CD4-positive, alpha-beta memory T cell (primary cell): ENCODE data around the gene TTYH1. TPM values are rescaled to one million over a fixed set of nuclear protein-coding genes. Genes with fewer than 3 reads are reported as not detected.
A peak's percentile ranks its signal among the peaks of the same experiment; 100 is the strongest.

Experiments used
- CTCF ChIA-PET: fragments of 350-600 bp; sonication (Branson Sonifier 250); formaldehyde crosslinking; loops from one replicate; lab custom pipeline; 2021; ENCODE audit warnings: inconsistent platforms; ENCODE audit not compliant: partially characterized antibody; lab: Charles Lee
- POLR2A ChIA-PET: fragments of 350-600 bp; sonication (Branson Sonifier 250); formaldehyde crosslinking; loops from one replicate; lab custom pipeline; 2021; ENCODE audit not compliant: partially characterized antibody; lab: Charles Lee
- DNase-seq, 5 donors: peaks; one replicate each; pipeline versions ENCODE4 v3.0.0 to v3.0.0-alpha.2; 2020 to 2022; ENCODE audit warnings: mixed read lengths in 1 of 5
- H3K27ac ChIP-seq: one replicate; pipeline ENCODE4 v1.7.0; 2013; ENCODE audit warnings: low read depth, low read length
- H3K27me3 ChIP-seq: 2 replicates; pipeline ENCODE4 v1.7.0; 2013; ENCODE audit warnings: mild to moderate bottlenecking, low read length, moderate library complexity; ENCODE audit not compliant: insufficient read depth
- H3K36me3 ChIP-seq: 2 replicates; pipeline ENCODE4 v1.7.0; 2013; ENCODE audit warnings: mild to moderate bottlenecking, low read length, moderate library complexity; ENCODE audit not compliant: insufficient read depth
- H3K4me1 ChIP-seq: 2 replicates; pipeline ENCODE4 v1.7.0; 2013; ENCODE audit warnings: mild to moderate bottlenecking, low read length, moderate library complexity; ENCODE audit not compliant: insufficient read depth
- H3K4me3 ChIP-seq, 2 donors: one replicate each; pipeline ENCODE4 v1.7.0; 2013; ENCODE audit warnings: low read length in 2 of 2, mild to moderate bottlenecking in 1 of 2
- H3K9me3 ChIP-seq, 2 donors: one replicate each; pipeline ENCODE4 v1.7.0; 2013; ENCODE audit warnings: low read length in 2 of 2, control low read depth in 1 of 2; ENCODE audit not compliant: control insufficient read depth in 1 of 2
- H3K27ac Mint-ChIP-seq, 7 donors: one replicate each; pipeline ENCODE4 v1.8.0; 2020 to 2021; ENCODE audit warnings: mixed read lengths in 7 of 7, mild to moderate bottlenecking in 6 of 7, inconsistent platforms in 3 of 7, moderate library complexity in 3 of 7
- H3K27me3 Mint-ChIP-seq, 2 donors: one replicate each; pipeline ENCODE4 v1.8.0; 2020 to 2021; ENCODE audit warnings: mixed read lengths in 2 of 2
- H3K36me3 Mint-ChIP-seq, 2 donors: one replicate each; pipeline ENCODE4 v1.8.0; 2020 to 2021; ENCODE audit warnings: mixed read lengths in 2 of 2, inconsistent platforms in 1 of 2, mild to moderate bottlenecking in 1 of 2
- H3K4me1 Mint-ChIP-seq, 4 donors: one replicate each; pipeline ENCODE4 v1.8.0; 2020 to 2021; ENCODE audit warnings: mixed read lengths in 4 of 4, mild to moderate bottlenecking in 1 of 4
- H3K4me3 Mint-ChIP-seq, 8 donors: one replicate each; pipeline ENCODE4 v1.8.0; 2020 to 2021; ENCODE audit warnings: mixed read lengths in 8 of 8, mild to moderate bottlenecking in 7 of 8, moderate library complexity in 6 of 8, inconsistent platforms in 3 of 8
- H3K9me3 Mint-ChIP-seq, 8 donors: one replicate each; pipeline ENCODE4 v1.8.0; 2020 to 2021; ENCODE audit warnings: mixed read lengths in 8 of 8, mild to moderate bottlenecking in 5 of 8, inconsistent platforms in 3 of 8, moderate library complexity in 1 of 8
- intact Hi-C: fragments of 100-400 bp; cut with micrococcal nuclease; formaldehyde crosslinking; loops from one replicate; pipeline ENCODE4 v1.15.1; 2023
- polyA plus RNA-seq, 2 donors: library from polyadenylated mRNA; unstranded; fragments of 300-500 nt; fragmentation: Illumina TruSeq; gene quantifications; one replicate each; pipeline ENCODE4 v1.2.3, GENCODE V29; 2021
- total RNA-seq, 2 experiments: library from RNA; stranded (reverse); gene quantifications; one replicate each; pipeline ENCODE4 v1.2.3, GENCODE V29; 2021

The TTYH1 gene
- total and polyA plus RNA-seq, 4 experiments from 2014 or later, result 0.29 TPM; not detected in 3

DNA sequence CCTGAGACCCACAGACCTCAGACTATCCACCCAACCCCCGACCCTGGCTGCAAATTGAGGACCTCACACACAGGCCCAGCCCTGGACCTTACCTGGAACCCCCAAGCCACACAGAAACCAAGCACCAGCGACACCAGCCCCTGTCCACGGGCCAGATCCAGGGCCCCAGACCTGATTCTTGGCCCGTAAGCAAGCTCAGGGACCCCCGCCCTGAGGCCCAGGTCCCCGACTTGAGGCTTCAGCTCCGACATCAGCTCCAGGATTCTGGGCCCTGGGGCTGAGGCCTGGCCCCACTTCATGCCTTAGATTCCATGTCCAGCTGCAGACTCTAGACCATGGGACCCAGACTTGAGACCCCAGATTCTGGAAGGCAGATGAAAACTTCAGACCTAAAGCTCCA lies 6.3 kb downstream of the TTYH1 start:
- peaks cover 10 to 21% (median 11%) of the 10 kb centered on the region in 4 donors for H3K4me1 Mint-ChIP-seq
- intact Hi-C loops, result no loop called here
- H3K27ac Mint-ChIP-seq, result peak overlapping the region in 1 of 7 donors; percentile 45
- H3K36me3 Mint-ChIP-seq, result no peaks in the 10 kb centered on the region
- Histone ChIP-seq H3K4me1 (peaks cover 12% of the 10 kb centered on the region), H3K27ac (no peak overlapping the region), H3K4me3 (no peak overlapping the region), H3K27me3 (peaks cover 6% of the 10 kb centered on the region), H3K9me3 (no peaks in the 10 kb centered on the region), H3K36me3 (no peaks in the 10 kb centered on the region)
- peaks cover 19 to 43% of the 10 kb centered on the region in 2 donors for H3K27me3 Mint-ChIP-seq
- H3K4me3 Mint-ChIP-seq, result no peak overlapping the region
- ChIA-PET CTCF (no interaction called here), POLR2A (no interaction called here)
- H3K9me3 Mint-ChIP-seq, result peaks cover 0 to 5% (median 0%) of the 10 kb centered on the region in 8 donors
- no peak for DNase-seq

DNA sequence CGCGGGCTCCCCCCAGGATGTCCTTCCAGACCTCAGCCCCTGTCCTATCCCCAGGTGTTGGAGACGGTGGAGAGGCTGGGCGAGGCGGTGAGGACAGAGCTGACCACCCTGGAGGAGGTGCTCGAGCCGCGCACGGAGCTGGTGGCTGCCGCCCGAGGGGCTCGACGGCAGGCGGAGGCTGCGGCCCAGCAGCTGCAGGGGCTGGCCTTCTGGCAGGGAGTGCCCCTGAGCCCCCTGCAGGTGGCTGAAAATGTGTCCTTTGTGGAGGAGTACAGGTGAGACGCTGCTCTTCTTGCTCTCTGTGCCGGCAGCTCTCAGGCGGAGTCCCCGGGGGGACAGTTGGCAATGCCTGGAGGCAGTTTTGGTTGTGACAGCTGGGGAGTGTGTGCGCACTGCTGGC lies 6.9 kb downstream of the TTYH1 start:
- Mint-ChIP-seq H3K27ac (no peak overlapping the region), H3K27me3 (peaks cover 20 to 44% of the 10 kb centered on the region in 2 donors), H3K9me3 (peaks cover 0 to 3% (median 0%) of the 10 kb centered on the region in 8 donors), H3K4me1 (peaks cover 7 to 18% (median 10%) of the 10 kb centered on the region in 4 donors), H3K36me3 (no peaks in the 10 kb centered on the region), H3K4me3 (no peak overlapping the region)
- no peak for DNase-seq
- ChIA-PET CTCF (no interaction called here), POLR2A (no interaction called here)
- intact Hi-C loops, result no loop called here
- Histone ChIP-seq H3K36me3 (no peaks in the 10 kb centered on the region), H3K27ac (no peak overlapping the region), H3K27me3 (peaks cover 7% of the 10 kb centered on the region), H3K9me3 (no peaks in the 10 kb centered on the region), H3K4me1 (peaks cover 12% of the 10 kb centered on the region), H3K4me3 (no peak overlapping the region)

DNA sequence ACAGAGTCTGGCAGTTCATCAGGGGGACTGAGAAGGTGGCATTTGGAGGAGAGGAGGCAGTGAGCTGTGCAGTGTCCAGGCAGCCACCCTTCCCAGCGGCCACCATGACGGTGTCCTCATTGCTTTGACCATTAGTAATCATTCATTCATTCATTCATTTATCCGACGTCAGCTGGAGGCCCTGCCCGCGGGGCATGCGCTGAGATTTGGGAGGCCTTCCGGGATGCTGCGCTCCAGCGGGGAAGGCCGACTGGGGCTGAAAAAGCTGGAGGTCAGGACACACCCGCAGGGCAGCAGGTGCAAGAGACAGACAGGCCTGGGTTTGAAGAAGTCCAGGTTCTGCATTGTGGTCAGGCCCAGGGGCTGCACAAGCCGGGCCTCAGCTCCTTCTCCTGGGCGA lies 8.9 kb downstream of the TTYH1 start:
- POLR2A ChIA-PET, result no interaction called here
- H3K36me3 Mint-ChIP-seq, result no peaks in the 10 kb centered on the region
- Histone ChIP-seq H3K4me1 (no peaks in the 10 kb centered on the region), H3K4me3 (no peak overlapping the region), H3K9me3 (no peaks in the 10 kb centered on the region), H3K36me3 (no peaks in the 10 kb centered on the region), H3K27me3 (peaks cover 13% of the 10 kb centered on the region), H3K27ac (no peak overlapping the region)
- H3K27ac Mint-ChIP-seq, result no peak overlapping the region
- H3K27me3 Mint-ChIP-seq, result peaks cover 10 to 34% of the 10 kb centered on the region in 2 donors
- no peak overlapping the region for H3K4me3 Mint-ChIP-seq
- DNase-seq, result no peak
- intact Hi-C loops, result no loop called here
- CTCF ChIA-PET, result no interaction called here
- no peaks in the 10 kb centered on the region for H3K9me3 Mint-ChIP-seq
- peaks cover 0 to 4% (median 0%) of the 10 kb centered on the region in 4 donors for H3K4me1 Mint-ChIP-seq

DNA sequence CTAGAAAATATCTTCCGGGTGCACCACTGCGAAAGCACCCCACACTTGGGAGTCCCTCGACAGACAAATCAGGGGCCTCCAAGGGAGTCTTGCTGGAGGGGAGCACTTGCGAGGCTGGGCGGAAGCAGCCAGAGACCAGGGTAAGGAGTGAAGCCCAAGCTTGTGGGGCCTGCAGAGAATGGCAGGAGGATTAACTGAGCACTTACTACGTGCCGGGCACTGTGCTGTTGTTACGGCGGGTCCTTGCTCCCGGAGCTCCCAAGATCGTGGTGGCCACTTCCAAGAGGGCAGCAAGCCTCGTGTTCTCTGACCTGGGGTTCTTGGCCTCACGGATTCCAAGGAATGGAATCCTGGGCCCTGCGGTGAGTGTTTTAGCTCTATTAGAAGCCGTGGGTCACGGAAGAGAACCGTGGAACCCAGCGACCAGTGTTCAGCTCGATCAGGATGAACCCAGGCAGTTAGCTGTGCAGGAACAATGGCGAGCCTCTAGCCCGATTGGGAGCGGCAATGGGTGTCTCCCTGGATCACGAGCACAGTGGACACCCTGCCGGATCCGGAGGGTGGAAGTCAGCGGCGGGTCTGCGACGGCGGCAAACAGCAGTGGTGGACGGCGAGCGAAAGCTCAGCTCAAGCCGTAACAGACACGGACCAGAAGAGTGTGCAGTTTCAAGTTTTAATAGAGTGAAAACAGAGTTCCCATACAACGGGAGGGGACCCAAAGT lies 9.6 kb downstream of the TTYH1 start:
- Histone ChIP-seq H3K27me3 (peaks cover 13% of the 10 kb centered on the region), H3K4me1 (no peaks in the 10 kb centered on the region), H3K27ac (no peak overlapping the region), H3K4me3 (no peak overlapping the region), H3K9me3 (no peaks in the 10 kb centered on the region), H3K36me3 (no peaks in the 10 kb centered on the region)
- intact Hi-C loops, result no loop called here
- ChIA-PET CTCF (no interaction called here), POLR2A (no interaction called here)
- no peaks in the 10 kb centered on the region for H3K9me3 Mint-ChIP-seq
- H3K27ac Mint-ChIP-seq, result no peak overlapping the region
- no peaks in the 10 kb centered on the region for H3K4me1 Mint-ChIP-seq
- H3K4me3 Mint-ChIP-seq, result no peak overlapping the region
- DNase-seq, result no peak
- no peaks in the 10 kb centered on the region for H3K36me3 Mint-ChIP-seq
- peaks cover 7 to 31% of the 10 kb centered on the region in 2 donors for H3K27me3 Mint-ChIP-seq

DNA sequence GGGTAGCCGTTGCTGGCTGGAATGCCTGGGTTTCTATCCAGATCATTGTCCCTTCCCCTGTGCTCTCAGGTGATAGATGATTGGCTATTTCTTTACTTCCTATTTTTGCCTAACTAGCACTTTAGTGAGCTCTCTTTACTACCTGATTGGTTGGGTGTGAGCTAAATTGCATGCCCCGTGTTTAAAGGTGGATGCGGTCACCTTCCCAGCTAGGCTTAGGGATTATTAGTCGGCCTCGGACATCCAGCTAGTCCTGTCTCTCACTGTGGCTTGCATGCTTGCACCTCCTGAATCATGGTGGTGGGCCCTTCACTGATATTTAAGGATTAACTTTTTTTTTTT lies 10.1 kb downstream of the TTYH1 start:
- Mint-ChIP-seq H3K36me3 (no peaks in the 10 kb centered on the region), H3K4me1 (no peaks in the 10 kb centered on the region), H3K9me3 (no peaks in the 10 kb centered on the region), H3K27me3 (peaks cover 7 to 30% of the 10 kb centered on the region in 2 donors), H3K4me3 (no peak overlapping the region), H3K27ac (peak overlapping the region in 1 of 7 donors; percentile 17)
- H3K27ac ChIP-seq, result no peak overlapping the region
- H3K4me1 ChIP-seq, result peaks cover 5% of the 10 kb centered on the region
- CTCF ChIA-PET, result no interaction called here
- no peak for DNase-seq
- peaks cover 13% of the 10 kb centered on the region for H3K27me3 ChIP-seq
- POLR2A ChIA-PET, result no interaction called here
- no peak overlapping the region for H3K4me3 ChIP-seq
- no peaks in the 10 kb centered on the region for H3K9me3 ChIP-seq
- intact Hi-C loops, result no loop called here
- no peaks in the 10 kb centered on the region for H3K36me3 ChIP-seq

DNA sequence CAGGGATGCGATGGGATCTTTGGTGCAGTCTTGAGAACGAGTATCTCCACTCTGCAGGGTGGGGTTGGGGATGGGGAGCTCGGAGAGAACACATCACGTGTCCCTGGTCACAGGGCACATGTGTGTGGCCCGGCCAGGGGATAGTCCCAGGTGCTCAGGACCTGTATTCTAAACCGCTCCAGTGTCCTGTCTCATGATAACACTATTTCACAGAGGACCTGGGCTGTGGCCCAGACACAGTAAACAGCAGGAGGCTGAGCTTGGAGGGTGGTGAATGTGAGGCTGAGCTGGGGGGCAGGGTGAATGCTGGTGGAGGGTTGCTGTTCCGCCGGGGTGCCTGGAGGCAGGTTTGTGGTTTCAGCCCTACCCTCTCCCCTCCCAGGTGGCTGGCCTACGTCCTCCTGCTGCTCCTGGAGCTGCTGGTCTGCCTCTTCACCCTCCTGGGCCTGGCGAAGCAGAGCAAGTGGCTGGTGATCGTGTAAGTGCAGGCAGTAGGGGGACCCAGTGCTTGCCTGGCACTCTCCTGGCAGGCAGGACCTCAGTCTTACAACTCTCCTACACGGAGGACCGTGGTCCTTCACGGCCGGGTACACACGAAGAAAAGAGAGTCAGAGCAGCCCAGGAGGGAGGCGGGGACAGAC lies 11.1 kb downstream of the TTYH1 start:
- Mint-ChIP-seq H3K4me1 (peaks cover 0 to 6% (median 2%) of the 10 kb centered on the region in 4 donors), H3K36me3 (no peaks in the 10 kb centered on the region), H3K27me3 (peaks cover 7 to 30% of the 10 kb centered on the region in 2 donors), H3K9me3 (no peaks in the 10 kb centered on the region), H3K27ac (no peak overlapping the region), H3K4me3 (no peak overlapping the region)
- H3K27me3 ChIP-seq, result peaks cover 13% of the 10 kb centered on the region
- H3K4me1 ChIP-seq, result peaks cover 13% of the 10 kb centered on the region
- DNase-seq, result no peak
- no peaks in the 10 kb centered on the region for H3K9me3 ChIP-seq
- no peak overlapping the region for H3K4me3 ChIP-seq
- ChIA-PET POLR2A (no interaction called here), CTCF (no interaction called here)
- no peaks in the 10 kb centered on the region for H3K36me3 ChIP-seq
- no peak overlapping the region for H3K27ac ChIP-seq
- intact Hi-C loops, result no loop called here

DNA sequence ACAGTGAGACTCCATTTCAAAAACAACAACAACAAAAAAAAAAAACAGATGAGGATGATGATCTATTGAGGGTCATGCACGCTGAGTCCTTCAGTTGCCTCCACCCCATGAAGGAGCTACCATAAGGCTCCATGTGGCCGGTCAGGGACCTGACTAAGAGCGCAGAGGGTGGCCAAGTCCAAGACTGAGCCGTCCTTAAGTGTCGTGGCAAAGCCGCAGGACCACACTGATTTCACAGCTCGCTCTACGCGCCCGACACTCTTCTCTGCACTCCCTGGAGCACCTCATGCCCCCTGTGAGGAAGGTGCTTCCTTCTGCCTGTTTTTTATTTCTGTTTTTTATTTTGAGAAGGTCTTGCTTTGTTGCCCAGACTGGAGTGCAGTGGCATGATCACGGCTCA lies 12.3 kb downstream of the TTYH1 start:
- CTCF ChIA-PET, result no interaction called here
- H3K27ac ChIP-seq, result no peak overlapping the region
- Mint-ChIP-seq H3K9me3 (no peaks in the 10 kb centered on the region), H3K27ac (peak overlapping the region in 1 of 7 donors; percentile 29), H3K36me3 (no peaks in the 10 kb centered on the region), H3K27me3 (peaks cover 7 to 32% of the 10 kb centered on the region in 2 donors), H3K4me1 (peaks cover 0 to 7% (median 3%) of the 10 kb centered on the region in 4 donors), H3K4me3 (no peak overlapping the region)
- DNase-seq, result no peak
- POLR2A ChIA-PET, result no interaction called here
- H3K27me3 ChIP-seq, result peaks cover 13% of the 10 kb centered on the region
- H3K4me1 ChIP-seq, result peaks cover 13% of the 10 kb centered on the region
- no peaks in the 10 kb centered on the region for H3K36me3 ChIP-seq
- intact Hi-C loops, result no loop called here
- no peaks in the 10 kb centered on the region for H3K9me3 ChIP-seq
- no peak overlapping the region for H3K4me3 ChIP-seq
